HG03280 (cell line): Measurements from ENCODE around the gene ZNF830.
"Not testable (repeated sequence)": the region's sequence is repeated elsewhere in the genome, so short reads cannot be mapped to it uniquely, and the experiment has no call there.

Source experiments
- ATAC-seq: cut with Tn5 transposase; IDR thresholded peaks from one replicate; pipeline ENCODE4 v1.9.1; 2021; ENCODE audit warnings: mild to moderate bottlenecking, moderate library complexity; ENCODE audit not compliant: unreplicated experiment

Gene ZNF830, protein sequence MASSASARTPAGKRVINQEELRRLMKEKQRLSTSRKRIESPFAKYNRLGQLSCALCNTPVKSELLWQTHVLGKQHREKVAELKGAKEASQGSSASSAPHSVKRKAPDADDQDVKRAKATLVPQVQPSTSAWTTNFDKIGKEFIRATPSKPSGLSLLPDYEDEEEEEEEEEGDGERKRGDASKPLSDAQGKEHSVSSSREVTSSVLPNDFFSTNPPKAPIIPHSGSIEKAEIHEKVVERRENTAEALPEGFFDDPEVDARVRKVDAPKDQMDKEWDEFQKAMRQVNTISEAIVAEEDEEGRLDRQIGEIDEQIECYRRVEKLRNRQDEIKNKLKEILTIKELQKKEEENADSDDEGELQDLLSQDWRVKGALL

DNA sequence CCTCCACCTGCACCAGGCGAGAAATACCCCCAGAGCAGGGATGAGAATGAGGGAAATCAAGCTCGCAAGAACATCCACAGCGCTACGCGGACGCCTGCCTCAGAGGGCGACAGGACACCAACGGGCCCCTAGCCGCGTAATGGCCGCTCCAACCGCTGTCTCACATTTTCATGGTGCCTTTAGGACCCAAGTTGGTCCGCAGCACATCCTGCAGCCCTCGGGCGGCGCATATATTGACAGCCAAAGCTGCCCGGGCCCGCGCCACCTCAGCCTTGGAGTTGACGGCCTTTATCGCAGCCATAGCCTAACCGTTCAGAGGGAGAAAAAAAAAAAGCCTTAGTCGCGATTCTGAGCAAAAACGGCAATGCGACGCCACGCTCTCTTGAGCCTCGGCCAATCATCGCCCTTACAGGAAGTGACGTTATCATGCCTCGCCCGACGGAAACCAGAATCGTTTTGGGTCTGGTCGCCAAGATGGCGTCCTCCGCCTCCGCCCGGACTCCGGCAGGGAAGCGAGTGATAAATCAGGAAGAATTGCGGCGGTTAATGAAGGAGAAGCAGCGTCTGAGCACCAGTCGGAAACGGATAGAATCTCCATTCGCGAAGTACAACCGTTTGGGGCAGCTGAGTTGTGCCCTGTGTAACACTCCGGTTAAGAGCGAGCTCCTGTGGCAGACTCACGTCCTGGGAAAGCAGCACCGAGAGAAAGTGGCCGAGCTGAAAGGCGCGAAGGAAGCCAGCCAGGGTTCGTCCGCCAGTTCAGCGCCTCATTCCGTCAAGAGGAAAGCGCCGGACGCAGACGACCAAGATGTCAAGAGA is at the start of gene ZNF830, which contains the start of gene CCT6B:
TSS of gene ZNF830 (plus strand) at position 448 of the 819 bp plus-strand sequence. CDS start at position 475, 27 bp downstream.
TSS of gene CCT6B (minus strand) at position 368 of the 819 bp plus-strand sequence. CDS start at position 301, 67 bp downstream.
- peak; percentile 85 for ATAC-seq

DNA sequence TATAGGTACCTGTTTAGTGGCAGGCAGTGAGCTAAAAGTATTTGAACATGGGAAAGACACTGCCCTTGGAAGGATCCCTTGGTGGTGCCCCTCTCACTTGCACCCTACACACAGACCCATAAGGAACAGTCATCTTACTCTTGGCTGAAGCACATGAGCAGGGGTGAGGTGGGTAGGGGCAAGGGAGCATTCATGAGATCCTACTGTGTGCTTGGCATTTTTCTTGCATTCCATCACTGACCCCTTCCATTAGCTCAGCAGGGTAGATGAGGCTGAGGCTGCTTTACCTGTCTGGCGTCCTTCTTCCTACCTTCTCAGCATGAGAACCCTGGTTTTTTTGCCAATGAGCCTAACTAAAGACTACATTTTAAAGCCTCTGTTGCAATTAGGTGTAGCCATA is 48.3 kb upstream of the ZNF830 start:
- no peak for ATAC-seq

DNA sequence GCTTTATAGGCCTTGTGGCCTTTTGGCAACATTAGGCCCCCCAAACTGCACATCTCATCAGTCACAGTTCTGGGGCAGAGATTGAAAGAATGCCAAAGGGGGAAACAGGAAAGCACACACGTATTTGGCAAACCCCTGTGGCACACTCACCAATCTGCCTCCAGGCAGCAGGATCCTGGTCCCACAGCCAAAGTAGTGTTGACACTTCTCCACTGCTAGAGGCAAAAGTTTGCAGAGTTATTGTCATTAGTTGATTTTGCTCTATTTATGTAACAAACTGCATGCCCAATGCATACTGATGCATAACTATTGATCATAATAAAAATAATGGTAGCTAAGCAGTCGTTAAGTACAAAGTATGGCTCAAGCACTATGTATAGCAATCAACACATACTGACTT is 45.2 kb upstream of the ZNF830 start:
- ATAC-seq = no peak

GRCh38 chr17:34917381-34917780 is 44.0 kb upstream of the ZNF830 start:
- ATAC-seq = no peak

GRCh38 chr17:34920676-34921075 is 40.7 kb upstream of the ZNF830 start:
- no peak for ATAC-seq

DNA sequence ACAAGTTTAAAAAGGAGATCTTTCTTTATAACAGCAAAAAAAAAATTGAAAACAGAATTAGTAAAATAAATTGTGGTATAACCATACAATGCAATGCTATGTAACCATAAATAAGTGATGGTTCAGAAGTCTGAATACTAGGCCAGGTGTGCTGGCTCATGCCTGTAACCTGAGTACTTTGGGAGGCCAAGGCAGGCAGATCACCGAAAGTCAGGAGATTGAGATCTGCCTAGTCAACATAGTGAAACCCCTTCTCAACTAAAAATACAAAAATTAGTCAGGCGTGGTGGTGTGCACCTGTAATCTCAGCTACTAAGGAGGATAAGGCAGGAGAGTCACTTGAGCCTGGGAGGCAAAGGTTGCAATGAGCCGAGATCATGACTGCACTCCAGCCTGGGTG is 34.7 kb upstream of the ZNF830 start:
- ATAC-seq = no peak

GRCh38 chr17:34930283-34930682 is 31.1 kb upstream of the ZNF830 start:
- ATAC-seq = no peak

DNA sequence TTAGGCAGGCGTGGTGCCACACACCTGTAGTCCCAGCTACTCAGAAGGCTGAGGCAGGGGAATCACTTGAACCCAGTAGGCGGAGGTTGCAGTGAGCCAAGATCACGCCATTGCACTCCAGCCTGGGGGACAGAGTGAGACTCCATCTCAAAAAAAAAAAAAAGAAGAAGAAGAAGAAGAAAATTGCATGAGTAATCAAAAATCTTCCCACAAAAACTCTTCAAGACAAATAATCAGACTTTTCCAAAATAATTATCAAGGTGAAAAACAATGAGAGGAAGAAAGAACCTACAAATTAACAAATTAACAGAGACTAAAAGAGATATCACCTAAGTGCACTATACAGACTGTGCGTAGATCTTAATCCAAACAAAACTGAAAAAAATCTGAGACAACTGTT is 10.6 kb upstream of the ZNF830 start:
- not testable (repeated sequence) for ATAC-seq

GRCh38 chr17:34958438-34958837 is 2.9 kb upstream of the ZNF830 start:
- no peak for ATAC-seq

DNA sequence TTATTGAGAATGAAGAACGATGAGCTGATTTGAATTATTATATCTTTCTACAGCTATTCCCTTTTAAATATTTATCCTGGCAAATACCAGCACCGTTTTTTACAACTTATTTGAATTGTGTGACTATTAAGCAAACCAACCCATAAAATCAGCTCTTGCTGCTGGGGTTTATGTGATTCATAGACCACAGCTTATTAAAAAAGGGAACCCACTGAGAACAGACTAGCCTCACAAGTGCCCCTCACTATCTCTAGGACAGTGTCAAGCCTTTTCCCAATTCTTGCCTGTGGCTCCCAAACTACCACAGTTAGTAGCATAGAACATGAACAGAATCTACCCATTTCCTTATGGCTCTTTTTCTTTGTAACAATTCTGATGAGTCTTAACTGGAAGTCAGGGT is 12.8 kb downstream of the ZNF830 start:
- ATAC-seq = no peak

DNA sequence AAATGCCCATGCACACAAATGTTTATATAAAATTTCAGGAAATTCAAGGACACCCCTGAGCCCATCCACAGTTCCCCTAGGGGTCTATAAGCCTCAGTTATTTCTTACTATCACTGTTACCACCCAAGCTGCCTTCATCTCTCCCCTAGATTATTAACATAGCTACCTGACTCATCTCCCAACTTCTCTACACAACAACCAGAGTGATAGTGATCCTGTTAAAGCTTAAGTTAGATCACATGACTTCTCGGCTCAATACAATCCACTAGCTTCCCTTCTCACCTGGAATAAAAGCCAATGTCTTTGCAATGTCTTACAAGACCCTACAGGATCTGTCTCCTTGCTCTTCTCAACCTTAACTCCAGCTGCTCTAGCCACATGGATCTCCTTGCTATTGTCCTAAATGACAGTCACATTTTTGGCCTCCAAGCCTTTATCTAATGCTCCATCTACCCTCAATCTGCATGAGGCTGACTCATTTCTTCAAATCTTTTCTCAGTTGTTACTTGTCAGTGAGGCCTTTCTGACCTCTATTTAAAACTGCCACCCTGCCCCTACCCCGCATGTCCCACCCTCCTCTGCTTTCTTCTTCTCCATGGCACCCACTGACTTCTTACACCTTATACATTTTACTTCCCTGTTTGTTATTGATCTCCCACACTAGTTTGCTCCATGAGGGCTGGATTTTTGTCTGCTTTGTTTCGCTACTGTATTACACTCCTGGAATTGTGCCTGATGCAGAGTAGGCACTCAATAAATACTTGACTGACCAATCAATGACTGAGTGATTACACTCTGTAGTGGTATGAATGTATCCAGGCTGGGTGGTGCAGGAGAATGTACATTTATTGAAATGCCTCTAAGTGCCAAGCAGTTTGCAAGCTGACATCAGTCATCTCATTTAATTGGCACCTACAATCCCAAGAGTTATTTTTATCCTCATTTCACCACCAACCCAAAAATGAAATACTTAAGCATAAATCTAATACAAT is 13.8 kb downstream of the ZNF830 start:
- no peak for ATAC-seq

- ATAC-seq = no peak
These were observed 17.8 kb downstream of the ZNF830 start for GRCh38 chr17:34979153-34979552.

DNA sequence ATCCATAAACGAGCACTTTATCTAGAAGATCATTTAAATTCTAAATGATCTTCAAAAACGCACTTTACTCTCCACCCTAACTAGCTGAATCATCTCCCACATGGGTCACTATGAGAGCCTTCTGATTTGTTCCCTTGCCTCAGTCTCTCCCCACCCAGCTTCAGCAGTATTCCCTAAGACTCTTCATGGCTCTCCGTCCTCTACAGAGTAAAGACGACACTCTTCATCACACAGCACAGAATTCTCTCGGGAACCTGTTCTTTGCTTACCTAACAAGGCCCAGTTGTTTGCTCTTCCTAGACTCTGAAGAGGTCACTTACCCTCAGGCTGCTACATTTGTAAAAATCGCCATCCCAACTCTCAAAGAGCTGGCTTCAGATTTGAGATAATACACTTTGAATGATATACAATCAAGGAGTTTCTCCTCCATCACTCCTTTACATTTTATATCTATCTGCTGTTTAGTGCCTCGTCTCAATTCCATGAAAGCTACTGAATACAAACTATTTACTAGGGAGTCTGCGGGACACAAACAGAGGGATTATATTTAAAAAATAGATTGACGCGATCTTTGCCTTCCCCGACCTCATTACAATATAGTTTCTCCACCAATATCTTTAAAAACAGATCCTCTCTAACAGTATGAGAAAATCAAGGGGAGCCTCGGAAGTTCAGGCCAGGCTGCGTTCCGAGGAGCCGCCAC is 18.5 kb downstream of the ZNF830 start:
- no peak for ATAC-seq

DNA sequence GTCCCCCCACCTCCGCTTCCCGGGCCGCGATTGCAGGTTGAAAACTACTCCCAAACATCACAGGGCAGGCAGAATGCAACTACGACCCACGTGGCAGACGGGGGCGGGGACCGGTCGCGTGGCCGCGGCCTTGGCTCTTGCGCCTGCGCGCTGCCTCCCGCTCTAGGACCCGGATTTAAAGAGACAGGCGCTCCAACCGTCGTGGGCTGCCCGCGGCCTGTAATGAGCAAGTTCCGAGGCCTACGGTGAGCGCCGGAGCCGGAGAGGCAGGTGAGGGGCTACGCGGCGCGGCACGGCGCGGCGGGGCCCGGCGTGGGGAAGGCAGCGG is 19.0 kb downstream of the ZNF830 start, which contains the start of gene LIG3:
TSS of gene LIG3 (plus strand) at position 160 of the 328 bp plus-strand sequence. CDS start 2,494 bp downstream, outside the sequence.
- peak; percentile 89 for ATAC-seq

- ATAC-seq = peak; percentile 84
These were observed 19.6 kb downstream of the ZNF830 start for GRCh38 chr17:34980681-34981537.

DNA sequence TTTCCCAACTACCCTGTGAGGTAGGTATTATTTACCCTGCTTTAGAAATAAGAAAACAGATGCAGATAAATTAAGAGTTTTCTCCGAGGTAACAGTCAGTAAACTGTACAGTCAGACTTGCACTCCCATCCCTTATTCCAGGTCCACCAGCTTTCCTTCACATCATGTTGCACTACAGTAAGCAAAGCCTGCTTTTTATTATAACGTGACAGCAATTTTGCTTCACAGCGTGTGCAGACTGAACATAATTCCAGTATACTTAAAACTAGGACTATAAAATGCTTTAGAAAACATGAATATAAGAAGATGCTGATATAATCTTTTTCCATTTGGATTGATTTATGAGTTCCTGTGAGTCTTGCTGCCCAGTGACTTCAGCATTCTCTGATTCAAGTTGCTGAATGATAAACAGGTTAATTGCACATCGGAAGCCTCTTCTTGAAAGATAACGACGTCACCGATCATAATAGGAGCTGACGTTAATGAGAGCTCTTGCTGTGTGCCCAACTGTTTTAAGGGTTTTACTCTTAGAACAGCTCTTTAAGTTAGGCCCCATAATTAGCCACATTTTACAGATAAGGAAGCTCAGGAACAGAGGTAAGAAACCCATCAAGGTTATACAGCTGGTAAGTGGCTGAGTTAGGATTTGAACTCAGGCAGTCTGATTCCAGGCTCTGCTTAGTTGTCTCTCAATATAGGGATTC is 20.4 kb downstream of the ZNF830 start:
- ATAC-seq = no peak

- ATAC-seq = no peak
These were observed 25.9 kb downstream of the ZNF830 start for GRCh38 chr17:34987232-34987631.

GRCh38 chr17:34988644-34989043 is 27.3 kb downstream of the ZNF830 start:
- ATAC-seq = no peak

GRCh38 chr17:34989473-34989872 is 28.1 kb downstream of the ZNF830 start:
- ATAC-seq = no peak
